ENCODE measurements around the gene ZDHHC19. TPM values are rescaled to one million over a fixed set of nuclear protein-coding genes. Genes with fewer than 3 reads are reported as not detected.
"Not testable (repeated sequence)": the region's sequence is repeated elsewhere in the genome, so short reads cannot be mapped to it uniquely, and the experiment has no call there.

ZDHHC19 gene
- total RNA-seq, 1 donor from 2014 or later, result not detected

- no peaks in the 10 kb centered on the region for H3K36me3 ChIP-seq
- no peaks in the 10 kb centered on the region for H3K9me3 ChIP-seq
- intact Hi-C loops (cut with DNase I), result no loop called here
- H3K4me1 ChIP-seq, result no peaks in the 10 kb centered on the region
- no peak for DNase-seq
- no peaks in the 10 kb centered on the region for H3K27me3 ChIP-seq
- H3K4me3 ChIP-seq, result no peak overlapping the region
- ATAC-seq, result no peak
- TF ChIP-seq CTCF (IDR thresholded peaks at IDR 0.05), result no peak
- no peak overlapping the region for H3K27ac ChIP-seq
These were observed 44.5 kb downstream of the ZDHHC19 start for GRCh38 chr3:196166741-196167140.

GRCh38 chr3:196165850-196166249 lies 45.4 kb downstream of the ZDHHC19 start:
- no peak overlapping the region for H3K4me3 ChIP-seq
- peak; percentile 20 for ATAC-seq
- H3K27ac ChIP-seq, result no peak overlapping the region
- no peaks in the 10 kb centered on the region for H3K4me1 ChIP-seq
- intact Hi-C loops (cut with DNase I), result no loop called here
- H3K27me3 ChIP-seq, result no peaks in the 10 kb centered on the region
- H3K36me3 ChIP-seq, result no peaks in the 10 kb centered on the region
- no peak for TF ChIP-seq CTCF (IDR thresholded peaks at IDR 0.05)
- no peaks in the 10 kb centered on the region for H3K9me3 ChIP-seq
- no peak for DNase-seq

GRCh38 chr3:196165006-196165575 lies 46.1 kb downstream of the ZDHHC19 start:
- DNase-seq; H3K4me1 ChIP-seq; intact Hi-C loops (cut with DNase I); H3K9me3 ChIP-seq; ATAC-seq; H3K36me3 ChIP-seq; H3K4me3 ChIP-seq; H3K27me3 ChIP-seq; H3K27ac ChIP-seq: not testable (repeated sequence)

GRCh38 chr3:196164576-196164975 lies 46.6 kb downstream of the ZDHHC19 start:
- Histone ChIP-seq H3K4me3 (peak overlapping the region; percentile 19), H3K9me3 (no peaks in the 10 kb centered on the region), H3K4me1 (peaks cover 8% of the 10 kb centered on the region), H3K36me3 (no peaks in the 10 kb centered on the region), H3K27ac (peak overlapping the region; percentile 56), H3K27me3 (no peaks in the 10 kb centered on the region)
- ATAC-seq (no peak), DNase-seq (no peak)
- TF ChIP-seq CTCF (IDR thresholded peaks at IDR 0.05), result no peak
- intact Hi-C loops (cut with DNase I), result no loop called here

- Histone ChIP-seq H3K27ac (peak overlapping the region; percentile 56), H3K4me3 (peak overlapping the region; percentile 19), H3K27me3 (no peaks in the 10 kb centered on the region), H3K36me3 (no peaks in the 10 kb centered on the region), H3K4me1 (peaks cover 10% of the 10 kb centered on the region), H3K9me3 (no peaks in the 10 kb centered on the region)
- no peak for TF ChIP-seq CTCF (IDR thresholded peaks at IDR 0.05)
- ATAC-seq (peak; percentile 87), DNase-seq (peak; percentile 90)
- intact Hi-C loops (cut with DNase I), result no loop called here
These were observed 47.3 kb downstream of the ZDHHC19 start for GRCh38 chr3:196163666-196164493.

GRCh38 chr3:196163212-196163611 lies 48.0 kb downstream of the ZDHHC19 start:
- DNase-seq (no peak), ATAC-seq (no peak)
- TF ChIP-seq CTCF (IDR thresholded peaks at IDR 0.05), result no peak
- H3K4me3 ChIP-seq, result no peak overlapping the region
- intact Hi-C loops (cut with DNase I), result no loop called here
- H3K9me3 ChIP-seq, result no peaks in the 10 kb centered on the region
- no peak overlapping the region for H3K27ac ChIP-seq
- no peaks in the 10 kb centered on the region for H3K27me3 ChIP-seq
- H3K36me3 ChIP-seq, result no peaks in the 10 kb centered on the region
- peaks cover 10% of the 10 kb centered on the region for H3K4me1 ChIP-seq

Data from upper lobe of right lung (tissue), 1 donor.